HCT116 (cell line): ENCODE data around the gene TBC1D2. TPM values are rescaled to one million over a fixed set of nuclear protein-coding genes. Genes with fewer than 3 reads are reported as not detected.

ENCODE experiments used
- ATAC-seq: fragments of 200-7000 bp; cut with Tn5 transposase; 2 replicates; pipeline ENCODE4 v1.9.1; 2020; ENCODE audit warnings: mild to moderate bottlenecking, moderate library complexity
- BruUV-seq: library from RNA; stranded (reverse); fragments of 400-500 nt; replicated peaks from 2 replicates; lab custom pipeline; 2021; lab: Mats Ljungman, UMichigan
- CTCF ChIA-PET: fragments of 300-600 bp; sonication (Branson Sonifier 250); formaldehyde crosslinking; loops from one replicate; lab custom pipeline; 2021; ENCODE audit warnings: antibody characterized with exemption; lab: Charles Lee
- POLR2A ChIA-PET: fragments of 300-600, 350-600 bp; sonication (Branson Sonifier 250); formaldehyde crosslinking; loops from one replicate; lab custom pipeline; 2021; ENCODE audit warnings: antibody characterized with exemption; lab: Charles Lee
- RAD21 ChIA-PET, 2 experiments: fragments of 300-600 bp; sonication (Branson Sonifier 250); formaldehyde crosslinking; loops; one replicate each; lab custom pipeline; 2023; ENCODE audit warnings: low total read pairs in 2 of 2; ENCODE audit not compliant: uncharacterized antibody in 2 of 2, unreplicated experiment in 2 of 2, low non-redundant PET in 1 of 2; lab: Charles Lee
- DNase-seq: peaks from one replicate; pipeline ENCODE4 v3.0.0-alpha.2; 2010; ENCODE audit warnings: low read depth, low spot score
- H2AFZ ChIP-seq: fragments of 200-600 bp; shearing (Covaris generic), sonication (generic); 2 replicates; pipeline ENCODE4 v1.6.1; 2017; ENCODE audit warnings: low read depth, mixed run types, mixed read lengths, antibody characterized with exemption, low read length; ENCODE audit not compliant: poor library complexity, severe bottlenecking
- H3K27ac ChIP-seq: 2 replicates; pipeline ENCODE4 v1.5.1; 2012; ENCODE audit warnings: low read depth, low read length
- H3K27me3 ChIP-seq: fragments of 200-600 bp; sonication (generic); 2 replicates; pipeline ENCODE4 v1.6.1; 2016; ENCODE audit warnings: mixed run types, low read length, mixed read lengths; ENCODE audit not compliant: insufficient read depth
- H3K36me3 ChIP-seq, 2 experiments: fragments of 200-500 bp in 1 of 2; fragments of 200-600 bp in 1 of 2; sonication (Bioruptor generic) in 1 of 2; sonication (generic) in 1 of 2; 2 replicates each; pipeline versions ENCODE4 v1.5.1 to v1.6.1; 2014 to 2016; ENCODE audit warnings: low read length in 2 of 2, inconsistent platforms in 1 of 2, mixed read lengths in 1 of 2, mixed run types in 1 of 2; ENCODE audit not compliant: insufficient read depth in 2 of 2, control insufficient read depth in 1 of 2
- H3K4me1 ChIP-seq, 2 experiments: fragments of 200-600 bp in 1 of 2; sonication (generic) in 1 of 2; 2 replicates each; pipeline versions ENCODE4 v1.5.1 to v1.6.1; 2012 to 2017; ENCODE audit warnings: low read length in 2 of 2, inconsistent platforms in 1 of 2, mild to moderate bottlenecking in 1 of 2, mixed read lengths in 1 of 2, mixed run types in 1 of 2, moderate library complexity in 1 of 2; ENCODE audit not compliant: insufficient read depth in 2 of 2, control insufficient read depth in 1 of 2
- H3K4me2 ChIP-seq: fragments of 200-600 bp; sonication (generic); 2 replicates; pipeline ENCODE4 v1.6.1; 2017; ENCODE audit warnings: mixed run types, low read length, mixed read lengths
- H3K4me3 ChIP-seq, 2 experiments: fragments of 200-600 bp in 1 of 2; sonication (generic) in 1 of 2; replicated peaks in 1 of 2; 2 replicates each; pipeline ENCODE4 v1.5.1; 2011 to 2016; ENCODE audit warnings: low read length in 2 of 2, control low read depth in 1 of 2, low read depth in 1 of 2, mild to moderate bottlenecking in 1 of 2, mixed read lengths in 1 of 2, mixed run types in 1 of 2
- H3K79me2 ChIP-seq: fragments of 200-600 bp; sonication (generic); 2 replicates; pipeline ENCODE4 v1.6.1; 2017; ENCODE audit warnings: mild to moderate bottlenecking, mixed run types, low read length, moderate library complexity, mixed read lengths; ENCODE audit not compliant: insufficient read depth
- H3K9ac ChIP-seq: fragments of 200-600 bp; sonication (generic); 2 replicates; pipeline ENCODE4 v1.6.1; 2016; ENCODE audit warnings: low read length, mixed read lengths
- H3K9me2 ChIP-seq: fragments of 200-600 bp; sonication (generic), shearing (Covaris generic); 2 replicates; pipeline ENCODE4 v1.6.1; 2017; ENCODE audit warnings: mixed run types, mild to moderate bottlenecking, moderate library complexity; ENCODE audit not compliant: insufficient read depth
- H3K9me3 ChIP-seq, 2 experiments: fragments of 200-500 bp in 1 of 2; fragments of 200-600 bp in 1 of 2; sonication (Bioruptor generic) in 1 of 2; sonication (generic) in 1 of 2; 2 replicates each; pipeline ENCODE4 v1.6.1; 2014 to 2017; ENCODE audit warnings: low read length in 2 of 2, mixed read lengths in 2 of 2, inconsistent platforms in 1 of 2, low read depth in 1 of 2, mild to moderate bottlenecking in 1 of 2, mixed run types in 1 of 2, moderate library complexity in 1 of 2; ENCODE audit not compliant: control insufficient read depth in 1 of 2, insufficient read depth in 1 of 2
- H4K20me1 ChIP-seq: fragments of 200-600 bp; sonication (generic), shearing (Covaris generic); 2 replicates; pipeline ENCODE4 v1.6.1; 2017; ENCODE audit warnings: mixed run types, mild to moderate bottlenecking, moderate library complexity; ENCODE audit not compliant: insufficient read depth
- CEBPB ChIP-seq: IDR thresholded peaks from 2 replicates; pipeline ENCODE4 v1.6.1; 2012; ENCODE audit warnings: low read depth
- ELF1 ChIP-seq: IDR thresholded peaks from 2 replicates; pipeline ENCODE4 v1.6.1; 2012; ENCODE audit warnings: low read depth, borderline replicate concordance
- RAD21 ChIP-seq: IDR thresholded peaks from 2 replicates; pipeline ENCODE4 v1.6.1; 2012; ENCODE audit warnings: low read depth, mild to moderate bottlenecking
- YY1 ChIP-seq: IDR thresholded peaks from 2 replicates; pipeline ENCODE4 v1.6.1; 2011; ENCODE audit warnings: low read length, low read depth, moderate library complexity, mild to moderate bottlenecking; ENCODE audit not compliant: insufficient replicate concordance; ENCODE audit errors: extremely low read depth
- ZNF274 ChIP-seq: fragments of 200-500 bp; sonication (Bioruptor generic); IDR thresholded peaks from 2 replicates; pipeline ENCODE4 v1.6.1; 2014; ENCODE audit warnings: mild to moderate bottlenecking, low read depth, low read length, inconsistent platforms
- intact Hi-C: fragments of 100-400 bp; cut with micrococcal nuclease; formaldehyde crosslinking; loops from 2 replicates; pipeline ENCODE4 v1.10.0; 2022
- total RNA-seq: library from RNA; stranded (reverse); gene quantifications from one replicate; pipeline ENCODE4 v1.2.1, GENCODE V29; 2021; ENCODE audit not compliant: unreplicated experiment
- TF ChIP-seq, protein P1 (sequence below): IDR thresholded peaks from 2 replicates; pipeline ENCODE4 v1.6.1; 2012
- TF ChIP-seq, protein P2 (sequence below): IDR thresholded peaks from 2 replicates; pipeline ENCODE4 v1.6.1; 2011; ENCODE audit warnings: mild to moderate bottlenecking, low read length, moderate library complexity; ENCODE audit not compliant: insufficient replicate concordance; ENCODE audit errors: extremely low read depth

Gene TBC1D2
- total RNA-seq, 1 experiment from 2014 or later = 9.8 TPM

DNA sequence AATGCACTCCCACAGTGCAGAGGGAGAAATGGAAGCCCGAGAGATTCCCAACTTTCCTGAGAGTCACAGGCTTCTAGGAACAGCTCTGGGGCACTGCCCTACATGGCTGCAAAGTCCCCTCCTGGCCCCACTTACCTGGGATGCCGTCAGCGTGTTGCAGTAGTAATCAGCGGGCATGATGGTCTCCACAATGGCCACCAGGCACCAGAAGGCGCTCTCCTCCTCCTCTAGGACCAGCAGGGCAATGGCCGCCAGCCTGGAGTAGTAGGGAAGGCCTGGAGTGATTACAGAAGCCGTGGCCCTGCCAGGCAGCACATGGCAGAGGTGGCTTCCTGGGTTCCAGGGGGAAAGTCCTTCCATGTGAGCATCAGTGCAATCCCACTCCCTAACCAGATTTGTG lies 52.3 kb downstream of the TBC1D2 start:
- no peaks in the 10 kb centered on the region for H3K27me3 ChIP-seq
- no peak for DNase-seq
- no TSS peak for BruUV-seq
- no peaks in the 10 kb centered on the region for H3K79me2 ChIP-seq
- no peak overlapping the region for H3K27ac ChIP-seq
- H3K4me1 ChIP-seq = peaks cover 0 to 4% of the 10 kb centered on the region in 2 experiments; a peak in 1 of 4 replicates
- TF ChIP-seq ELF1 = no peak
- H4K20me1 ChIP-seq = no peaks in the 10 kb centered on the region
- H3K36me3 ChIP-seq = no peaks in the 10 kb centered on the region
- H2AFZ ChIP-seq = no peak overlapping the region
- no peak overlapping the region for H3K4me2 ChIP-seq
- H3K9me3 ChIP-seq = no peaks in the 10 kb centered on the region
- intact Hi-C loops = no loop called here
- RAD21 ChIA-PET = no interaction called here
- no peak overlapping the region for H3K4me3 ChIP-seq
- no peak overlapping the region for H3K9ac ChIP-seq
- CTCF ChIA-PET = no interaction called here
- no peaks in the 10 kb centered on the region for H3K9me2 ChIP-seq
- no peak for ATAC-seq
- POLR2A ChIA-PET = no interaction called here

DNA sequence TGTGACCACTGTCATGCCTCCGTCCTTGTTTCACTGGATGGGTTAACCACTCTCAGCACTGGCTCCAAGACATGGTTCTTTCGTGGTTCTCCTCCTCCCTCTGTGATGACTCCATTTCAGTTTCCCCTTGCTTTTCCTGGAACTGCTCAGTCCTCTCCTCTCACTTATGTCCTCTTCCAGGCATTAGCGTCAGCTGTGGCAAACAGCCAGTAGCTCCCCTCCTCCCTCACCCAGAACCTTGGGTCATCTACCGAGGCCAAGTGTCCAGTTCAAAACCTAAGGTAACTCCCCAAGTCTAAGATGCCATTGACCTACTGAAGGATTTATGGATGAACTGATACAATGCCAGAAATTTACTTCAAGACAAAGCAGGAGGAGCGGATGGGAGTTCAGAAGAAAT lies 53.2 kb downstream of the TBC1D2 start:
- Histone ChIP-seq H3K4me2 (no peak overlapping the region), H3K4me1 (peaks cover 0 to 4% of the 10 kb centered on the region in 2 experiments; a peak in 1 of 4 replicates), H4K20me1 (no peaks in the 10 kb centered on the region), H3K79me2 (no peaks in the 10 kb centered on the region), H3K4me3 (no peak overlapping the region), H3K9ac (no peak overlapping the region), H3K36me3 (no peaks in the 10 kb centered on the region), H2AFZ (no peak overlapping the region), H3K27me3 (no peaks in the 10 kb centered on the region), H3K9me3 (no peaks in the 10 kb centered on the region), H3K27ac (no peak overlapping the region), H3K9me2 (no peaks in the 10 kb centered on the region)
- ChIA-PET RAD21 (no interaction called here), POLR2A (no interaction called here), CTCF (no interaction called here)
- no peak for DNase-seq
- ATAC-seq = no peak
- TF ChIP-seq CEBPB = no peak
- no peak for TF ChIP-seq RAD21
- TF ChIP-seq ZNF274 = no peak
- TF ChIP-seq, protein P1, sequence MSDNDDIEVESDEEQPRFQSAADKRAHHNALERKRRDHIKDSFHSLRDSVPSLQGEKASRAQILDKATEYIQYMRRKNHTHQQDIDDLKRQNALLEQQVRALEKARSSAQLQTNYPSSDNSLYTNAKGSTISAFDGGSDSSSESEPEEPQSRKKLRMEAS = no peak
- no peak for TF ChIP-seq YY1
- TF ChIP-seq, protein P2, sequence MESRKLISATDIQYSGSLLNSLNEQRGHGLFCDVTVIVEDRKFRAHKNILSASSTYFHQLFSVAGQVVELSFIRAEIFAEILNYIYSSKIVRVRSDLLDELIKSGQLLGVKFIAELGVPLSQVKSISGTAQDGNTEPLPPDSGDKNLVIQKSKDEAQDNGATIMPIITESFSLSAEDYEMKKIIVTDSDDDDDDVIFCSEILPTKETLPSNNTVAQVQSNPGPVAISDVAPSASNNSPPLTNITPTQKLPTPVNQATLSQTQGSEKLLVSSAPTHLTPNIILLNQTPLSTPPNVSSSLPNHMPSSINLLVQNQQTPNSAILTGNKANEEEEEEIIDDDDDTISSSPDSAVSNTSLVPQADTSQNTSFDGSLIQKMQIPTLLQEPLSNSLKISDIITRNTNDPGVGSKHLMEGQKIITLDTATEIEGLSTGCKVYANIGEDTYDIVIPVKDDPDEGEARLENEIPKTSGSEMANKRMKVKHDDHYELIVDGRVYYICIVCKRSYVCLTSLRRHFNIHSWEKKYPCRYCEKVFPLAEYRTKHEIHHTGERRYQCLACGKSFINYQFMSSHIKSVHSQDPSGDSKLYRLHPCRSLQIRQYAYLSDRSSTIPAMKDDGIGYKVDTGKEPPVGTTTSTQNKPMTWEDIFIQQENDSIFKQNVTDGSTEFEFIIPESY = no peak
- no TSS peak for BruUV-seq
- intact Hi-C loops = no loop called here
